Kidney epithelial cell (primary cell): ENCODE measurements around the gene AKR1C1. TPM values are rescaled to one million over a fixed set of nuclear protein-coding genes. Genes with fewer than 3 reads are reported as not detected.
A peak's percentile ranks its signal among the peaks of the same experiment; 100 is the strongest.
"Not testable (repeated sequence)": the region's sequence is repeated elsewhere in the genome, so short reads cannot be mapped to it uniquely, and the experiment has no call there.

Experiments used
- DNase-seq: peaks from one replicate; pipeline ENCODE4 v3.0.0-alpha.2; 2010; ENCODE audit warnings: low read depth
- H3K27me3 ChIP-seq: 2 replicates; pipeline ENCODE4 v1.6.0; 2011; ENCODE audit warnings: low read length; ENCODE audit not compliant: control insufficient read depth, insufficient read depth
- H3K36me3 ChIP-seq: 2 replicates; pipeline ENCODE4 v1.5.1; 2011; ENCODE audit warnings: low read length; ENCODE audit not compliant: control insufficient read depth, insufficient read depth
- H3K4me3 ChIP-seq: 2 replicates; pipeline ENCODE4 v1.5.1; 2011; ENCODE audit warnings: low read depth, mild to moderate bottlenecking, control low read depth, low read length
- total RNA-seq: library from RNA; depleted of rRNA; stranded (reverse); fragments of >200 nt; gene quantifications from 2 replicates; pipeline ENCODE4 v1.2.3, GENCODE V29; 2015
- TF ChIP-seq, protein P1 (sequence below): IDR thresholded peaks from 2 replicates; pipeline ENCODE4 v1.5.1; 2011; ENCODE audit warnings: mild to moderate bottlenecking, moderate library complexity, low read length, control low read depth, inconsistent platforms; ENCODE audit not compliant: insufficient read depth, poor library complexity, severe bottlenecking

The AKR1C1 gene
- total RNA-seq, 1 donor from 2014 or later, result 1.2 TPM

DNA sequence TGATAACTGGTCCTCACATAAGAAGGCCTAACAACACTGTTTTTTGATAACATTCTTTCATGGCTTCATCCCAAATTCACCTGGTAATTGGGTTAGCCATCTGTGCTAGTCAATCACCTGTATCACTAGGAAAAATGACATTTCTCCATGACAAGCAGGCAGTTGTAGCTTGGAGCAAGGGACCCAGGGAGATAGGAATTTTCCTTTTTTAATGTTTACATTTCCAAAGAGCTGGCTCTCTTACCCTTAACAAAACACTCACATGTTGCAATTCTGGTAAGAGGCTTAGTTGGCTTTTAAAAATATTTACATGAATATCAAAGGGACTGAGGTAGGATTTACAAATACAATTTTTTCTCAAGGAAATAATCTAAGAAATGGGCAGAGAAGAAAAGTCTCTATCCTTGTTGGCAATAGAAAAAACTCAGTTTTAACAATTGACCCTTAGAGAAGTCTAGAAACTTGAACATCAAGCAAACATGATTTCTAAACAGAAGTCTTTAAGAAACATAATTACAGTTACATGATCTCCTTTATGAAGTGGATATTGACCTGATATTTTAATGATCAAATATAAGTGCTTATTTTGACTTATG, 16.1 kb upstream of the AKR1C1 start:
- TF ChIP-seq, protein P1, sequence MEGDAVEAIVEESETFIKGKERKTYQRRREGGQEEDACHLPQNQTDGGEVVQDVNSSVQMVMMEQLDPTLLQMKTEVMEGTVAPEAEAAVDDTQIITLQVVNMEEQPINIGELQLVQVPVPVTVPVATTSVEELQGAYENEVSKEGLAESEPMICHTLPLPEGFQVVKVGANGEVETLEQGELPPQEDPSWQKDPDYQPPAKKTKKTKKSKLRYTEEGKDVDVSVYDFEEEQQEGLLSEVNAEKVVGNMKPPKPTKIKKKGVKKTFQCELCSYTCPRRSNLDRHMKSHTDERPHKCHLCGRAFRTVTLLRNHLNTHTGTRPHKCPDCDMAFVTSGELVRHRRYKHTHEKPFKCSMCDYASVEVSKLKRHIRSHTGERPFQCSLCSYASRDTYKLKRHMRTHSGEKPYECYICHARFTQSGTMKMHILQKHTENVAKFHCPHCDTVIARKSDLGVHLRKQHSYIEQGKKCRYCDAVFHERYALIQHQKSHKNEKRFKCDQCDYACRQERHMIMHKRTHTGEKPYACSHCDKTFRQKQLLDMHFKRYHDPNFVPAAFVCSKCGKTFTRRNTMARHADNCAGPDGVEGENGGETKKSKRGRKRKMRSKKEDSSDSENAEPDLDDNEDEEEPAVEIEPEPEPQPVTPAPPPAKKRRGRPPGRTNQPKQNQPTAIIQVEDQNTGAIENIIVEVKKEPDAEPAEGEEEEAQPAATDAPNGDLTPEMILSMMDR, result no peak
- no peaks in the 10 kb centered on the region for H3K27me3 ChIP-seq
- DNase-seq, result no peak
- H3K4me3 ChIP-seq, result no peak overlapping the region
- no peaks in the 10 kb centered on the region for H3K36me3 ChIP-seq

GRCh38 chr10:4947635-4948596, 15.3 kb upstream of the AKR1C1 start:
- DNase-seq, result peak; percentile 86
- Histone ChIP-seq H3K27me3 (no peaks in the 10 kb centered on the region), H3K36me3 (no peaks in the 10 kb centered on the region), H3K4me3 (no peak overlapping the region)
- TF ChIP-seq, protein P1, result no peak

- DNase-seq, result not testable (repeated sequence)
Measured at GRCh38 chr10:4951512-4952162, 11.6 kb upstream of the AKR1C1 start.

DNA sequence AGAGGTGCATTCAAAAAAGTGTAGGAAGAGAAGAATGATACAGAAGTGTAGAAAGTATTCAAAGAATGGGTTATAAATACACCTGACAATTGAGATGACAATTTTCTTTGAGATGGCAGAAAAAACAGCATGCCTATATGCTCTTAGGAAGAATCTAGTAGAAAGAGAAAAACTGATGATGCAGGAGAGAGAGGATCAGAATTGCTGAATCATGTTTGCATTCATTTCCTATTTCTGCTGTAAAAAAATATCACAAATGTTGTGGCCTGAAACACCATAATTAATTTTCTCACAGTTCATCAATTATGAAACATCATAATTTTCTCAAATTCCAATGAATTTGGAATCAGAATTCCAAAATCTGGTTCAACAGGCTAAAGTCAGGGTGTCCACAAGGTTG, 9.8 kb upstream of the AKR1C1 start:
- no peaks in the 10 kb centered on the region for H3K36me3 ChIP-seq
- TF ChIP-seq, protein P1, result no peak
- H3K4me3 ChIP-seq, result no peak overlapping the region
- DNase-seq, result no peak
- no peaks in the 10 kb centered on the region for H3K27me3 ChIP-seq

More at GRCh38 chr10:4951512-4952162, 11.6 kb upstream of the AKR1C1 start:
- H3K36me3 ChIP-seq, H3K4me3 ChIP-seq, H3K27me3 ChIP-seq: not testable (repeated sequence)

GRCh38 chr10:4956088-4956487, 7.1 kb upstream of the AKR1C1 start:
- not testable (repeated sequence) for H3K27me3 ChIP-seq, H3K36me3 ChIP-seq, H3K4me3 ChIP-seq, DNase-seq

- not testable (repeated sequence) for H3K4me3 ChIP-seq, H3K27me3 ChIP-seq, DNase-seq, H3K36me3 ChIP-seq
Measured at GRCh38 chr10:4956955-4957645, 6.1 kb upstream of the AKR1C1 start.

- not testable (repeated sequence) for H3K4me3 ChIP-seq, H3K27me3 ChIP-seq, H3K36me3 ChIP-seq, DNase-seq
Measured at GRCh38 chr10:4961558-4961957, 1.7 kb upstream of the AKR1C1 start.

GRCh38 chr10:4962308-4962707, 907 bp upstream of the AKR1C1 start:
- not testable (repeated sequence) for DNase-seq, H3K36me3 ChIP-seq, H3K27me3 ChIP-seq, H3K4me3 ChIP-seq

DNA sequence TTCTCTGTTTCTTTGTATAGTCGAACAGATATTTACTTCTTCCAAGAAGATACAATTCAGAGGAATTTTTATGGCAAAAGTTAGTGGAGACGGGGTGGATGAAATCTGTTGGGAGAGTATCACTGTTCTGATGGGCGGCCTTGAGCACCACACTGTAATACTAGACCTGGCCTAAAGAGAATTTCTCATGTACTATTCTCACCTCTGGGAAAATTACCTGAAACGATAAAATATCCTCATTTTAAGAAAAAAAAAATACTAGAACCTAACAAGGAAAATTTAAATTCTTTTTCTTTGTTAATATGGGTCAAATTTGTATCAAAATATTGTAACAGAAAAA, 570 bp downstream of the AKR1C1 start:
- H3K4me3 ChIP-seq, DNase-seq, H3K27me3 ChIP-seq, H3K36me3 ChIP-seq: not testable (repeated sequence)

GRCh38 chr10:4965763-4966162, 2.5 kb downstream of the AKR1C1 start:
- H3K36me3 ChIP-seq, H3K27me3 ChIP-seq, DNase-seq, H3K4me3 ChIP-seq: not testable (repeated sequence)

DNA sequence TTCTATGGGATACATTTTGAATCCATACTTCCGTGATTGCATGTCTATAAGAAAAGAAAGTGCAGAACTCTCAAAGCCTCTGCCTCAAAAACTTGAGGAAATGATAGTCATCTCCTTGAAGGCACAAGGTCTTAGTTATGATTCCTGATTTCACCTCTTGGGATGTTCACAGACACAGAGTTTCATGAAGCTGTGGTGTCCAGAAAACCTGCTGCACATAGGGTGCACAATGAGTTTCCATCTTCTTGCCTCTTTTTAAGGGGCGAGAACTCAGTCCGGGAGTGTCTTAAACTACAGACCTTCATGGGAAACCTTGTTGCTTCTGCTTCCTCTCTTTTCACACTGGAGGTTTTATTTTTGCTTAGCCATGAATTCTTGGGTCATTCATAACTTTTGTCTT, 4.0 kb downstream of the AKR1C1 start:
- H3K4me3 ChIP-seq, H3K27me3 ChIP-seq, DNase-seq, H3K36me3 ChIP-seq: not testable (repeated sequence)
